LNCaP clone FGC (cell line): ENCODE data around the gene SCOC.
A peak's percentile ranks its signal among the peaks of the same experiment; 100 is the strongest.

Experiments used
- DNase-seq: peaks from one replicate; pipeline ENCODE4 v3.0.0-alpha.2; 2011; ENCODE audit warnings: low read depth
- H3K4me3 ChIP-seq: 2 replicates; pipeline ENCODE4 v1.5.1; 2011; ENCODE audit warnings: mild to moderate bottlenecking, low read depth, low read length, control low read depth
- CTCF ChIP-seq: IDR thresholded peaks from 2 replicates; pipeline ENCODE4 v1.5.1; 2012; ENCODE audit warnings: mild to moderate bottlenecking; ENCODE audit not compliant: control insufficient read depth, insufficient read depth; ENCODE audit errors: extremely low read depth

Gene SCOC

GRCh38 chr4:140333523-140333922 lies 39.9 kb upstream of the SCOC start:
- peak; percentile 68 for DNase-seq
- no peak overlapping the region for H3K4me3 ChIP-seq
- no peak for TF ChIP-seq CTCF

DNA sequence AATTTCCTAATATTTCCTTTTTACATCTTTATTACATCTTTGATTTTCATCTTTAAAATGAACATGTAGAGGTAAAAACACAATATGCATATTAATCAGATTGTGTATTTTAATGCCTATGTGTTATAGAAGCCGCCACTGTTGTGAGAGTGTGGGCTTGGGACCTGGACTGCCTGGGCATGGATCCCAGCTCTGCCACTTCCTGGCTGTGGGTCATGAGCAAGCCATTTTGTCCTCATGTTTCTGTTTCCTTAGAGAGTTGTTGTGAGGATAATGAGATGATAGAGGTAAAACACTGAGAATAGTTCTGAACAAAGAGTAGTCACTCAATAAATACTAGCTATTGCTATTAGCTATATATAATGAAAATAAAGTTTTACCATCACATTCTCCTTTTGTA lies 38.4 kb upstream of the SCOC start:
- no peak for DNase-seq
- TF ChIP-seq CTCF = no peak
- no peak overlapping the region for H3K4me3 ChIP-seq

DNA sequence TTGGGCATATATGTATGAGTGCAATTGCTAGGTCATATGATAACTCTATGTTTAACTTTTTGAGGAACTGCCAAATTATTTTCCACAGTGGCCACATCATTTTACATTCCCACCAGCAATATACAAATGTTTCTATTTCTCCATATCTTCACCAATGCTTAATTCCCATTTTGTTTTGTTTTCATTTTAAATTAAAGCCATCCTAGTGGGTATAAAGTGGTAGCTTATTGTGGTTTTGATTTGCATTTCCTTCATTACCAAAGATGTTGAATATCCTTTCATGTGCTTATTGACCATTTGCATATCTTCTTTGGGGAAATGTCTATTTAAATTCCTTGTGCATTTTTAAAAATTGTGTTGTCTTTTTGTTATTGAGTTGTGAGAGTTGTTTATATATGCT lies 36.7 kb upstream of the SCOC start:
- no peak overlapping the region for H3K4me3 ChIP-seq
- no peak for TF ChIP-seq CTCF
- no peak for DNase-seq

GRCh38 chr4:140342620-140343019 lies 30.8 kb upstream of the SCOC start:
- DNase-seq = no peak
- no peak overlapping the region for H3K4me3 ChIP-seq
- no peak for TF ChIP-seq CTCF

- H3K4me3 ChIP-seq = no peak overlapping the region
- peak; percentile 71 for DNase-seq
- TF ChIP-seq CTCF = no peak
Observed at GRCh38 chr4:140343303-140343702, 30.1 kb upstream of the SCOC start.

- DNase-seq = no peak
- TF ChIP-seq CTCF = no peak
- H3K4me3 ChIP-seq = no peak overlapping the region
Observed at GRCh38 chr4:140344101-140344500, 29.3 kb upstream of the SCOC start.

GRCh38 chr4:140344621-140345020 lies 28.8 kb upstream of the SCOC start:
- no peak for DNase-seq
- no peak for TF ChIP-seq CTCF
- H3K4me3 ChIP-seq = no peak overlapping the region
